Measurements from ENCODE around the gene UCKL1.

The UCKL1 gene

GRCh38 chr20:63958964-63959698 is 2.9 kb upstream of the UCKL1 start:
- no peak for DNase-seq

GRCh38 chr20:63958471-63958870 is 2.3 kb upstream of the UCKL1 start:
- no peak for DNase-seq

DNA sequence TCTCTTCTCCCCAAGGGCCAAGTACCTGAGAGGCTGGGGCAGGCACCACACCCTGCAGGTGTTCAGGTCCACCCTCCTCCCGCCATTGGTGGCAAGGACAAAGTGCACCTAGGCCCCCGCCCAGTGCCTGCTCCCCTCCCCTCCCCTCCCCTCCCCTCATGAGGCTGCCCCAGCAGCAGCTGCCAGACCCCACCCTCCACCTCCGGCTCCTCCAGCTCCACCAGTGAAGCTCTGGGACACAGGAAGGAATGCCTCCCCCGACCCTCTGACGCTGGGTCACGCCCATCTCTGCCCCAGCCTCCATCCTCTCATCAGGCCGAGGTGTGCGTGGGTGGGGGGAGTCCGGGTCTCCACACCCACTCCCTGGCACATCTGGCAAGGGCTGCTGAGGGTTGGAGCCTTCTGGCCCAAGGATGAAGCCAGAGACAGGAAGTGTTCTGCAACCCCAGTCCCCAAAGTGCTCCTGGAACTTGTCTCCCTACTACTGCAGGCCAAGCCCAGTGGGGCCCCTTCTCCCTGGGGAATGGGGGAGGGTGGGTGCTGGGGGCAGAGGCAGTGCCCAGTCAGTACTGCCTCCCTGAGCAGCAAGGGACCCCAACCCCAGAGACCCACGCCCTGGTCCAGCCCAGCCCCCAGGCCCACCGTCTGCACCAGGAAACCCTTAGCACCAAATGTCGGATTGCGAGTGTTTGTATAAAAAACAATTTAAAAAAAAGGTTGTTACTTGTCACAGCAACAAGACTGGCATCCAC is 1.6 kb upstream of the UCKL1 start:
- DNase-seq, result peak; percentile 94

DNA sequence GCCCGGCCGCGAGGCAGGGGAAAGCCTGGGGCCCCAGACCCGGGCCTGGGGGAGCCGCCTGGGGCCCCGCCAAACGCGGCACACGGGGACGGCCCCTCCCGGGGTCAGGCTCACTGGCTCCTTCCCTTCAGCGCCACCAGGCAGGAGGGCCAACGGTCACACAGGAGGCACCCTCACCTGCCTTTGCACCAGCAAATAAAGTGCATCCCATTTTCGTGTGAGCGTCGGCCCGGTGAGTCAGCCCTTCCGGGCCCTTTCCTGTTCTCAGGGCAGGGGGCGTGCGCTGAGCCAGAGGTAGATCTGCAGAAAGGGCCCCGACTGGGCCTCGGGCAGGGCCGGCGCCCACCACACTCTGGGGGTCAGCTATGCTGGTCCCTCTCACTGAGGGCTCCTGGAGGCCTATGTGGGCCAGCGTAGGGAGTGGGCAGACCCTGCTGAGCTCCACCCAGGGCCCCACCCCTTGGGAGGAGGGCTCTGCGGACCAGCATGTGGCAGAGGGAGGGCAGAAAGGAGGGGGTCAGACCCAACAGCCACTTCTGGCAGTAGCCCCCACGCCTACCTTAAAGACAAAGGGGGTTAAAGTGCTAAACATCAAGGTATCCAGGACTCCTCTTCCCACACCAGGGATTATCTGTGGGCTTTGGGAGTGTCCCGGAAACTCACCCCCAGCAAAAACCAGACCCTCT is 931 bp upstream of the UCKL1 start:
- DNase-seq, result peak; percentile 83

DNA sequence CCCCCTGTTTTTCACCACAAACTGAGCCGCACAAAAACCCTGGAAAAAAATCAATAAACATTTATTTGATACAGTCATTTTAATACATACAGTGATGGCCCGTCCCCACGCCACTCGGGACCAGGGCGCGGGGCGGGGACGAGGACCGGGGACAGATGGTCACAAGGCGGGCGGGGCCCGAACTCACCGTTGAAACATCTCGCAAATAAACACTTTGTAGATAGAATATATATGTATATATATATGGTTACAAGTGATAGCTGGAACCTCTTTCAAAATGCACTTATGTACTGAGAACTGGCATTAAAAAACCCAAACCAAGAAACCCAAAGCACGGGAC is 418 bp upstream of the UCKL1 start:
- no peak for DNase-seq

GRCh38 chr20:63955281-63955826 is 862 bp downstream of the UCKL1 start:
- DNase-seq, result no peak

DNA sequence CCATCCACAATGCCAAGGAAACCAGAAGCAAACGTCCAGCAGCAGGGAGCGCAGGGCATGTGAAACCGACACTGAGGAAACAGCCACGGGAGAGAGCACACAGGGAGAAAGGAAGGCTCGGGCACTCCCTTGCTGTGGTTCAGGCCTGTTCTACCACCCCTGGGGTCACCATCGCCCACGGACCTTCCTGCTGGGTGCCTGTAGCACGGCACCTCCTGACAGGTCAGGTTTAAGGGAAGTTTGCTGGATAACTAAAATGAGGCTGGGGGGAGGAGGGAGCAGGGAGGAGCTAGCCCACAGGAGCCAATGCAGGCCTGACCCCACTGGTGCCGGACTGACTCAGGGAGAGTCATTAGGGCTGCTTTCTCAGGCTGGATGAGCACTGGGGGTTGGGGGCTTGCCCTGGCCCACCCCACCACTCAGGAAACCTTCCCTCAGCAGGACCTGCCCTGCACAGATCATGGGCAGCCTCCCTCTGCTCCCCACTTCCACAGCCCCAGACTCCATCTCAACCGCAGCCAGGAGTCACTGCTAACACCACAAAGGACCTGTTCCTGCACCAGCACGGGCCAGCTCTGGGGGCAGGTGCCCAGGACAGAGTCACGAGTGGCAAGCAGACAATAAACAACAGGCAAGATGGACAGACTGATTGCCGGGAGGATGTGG is 2.3 kb downstream of the UCKL1 start:
- DNase-seq, result no peak

DNA sequence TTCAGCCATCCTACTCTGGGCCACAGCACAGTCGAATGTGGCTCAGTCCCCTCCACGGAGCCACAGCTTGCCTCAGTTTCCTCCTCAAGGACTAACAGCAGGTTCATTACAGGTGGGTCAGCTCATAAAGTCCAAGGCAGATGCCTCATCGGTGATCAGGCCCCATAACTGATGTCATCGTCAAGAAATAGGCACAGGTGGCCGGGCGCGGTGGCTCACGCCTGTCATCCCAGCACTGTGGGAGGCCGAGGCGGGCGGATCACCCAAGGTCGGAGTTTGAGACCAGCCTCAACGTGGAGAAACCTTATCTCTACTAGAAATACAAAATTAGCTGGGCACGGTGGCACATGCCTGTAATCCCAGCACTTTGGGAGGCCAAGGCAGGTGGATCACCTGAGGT is 3.4 kb downstream of the UCKL1 start:
- no peak for DNase-seq

DNA sequence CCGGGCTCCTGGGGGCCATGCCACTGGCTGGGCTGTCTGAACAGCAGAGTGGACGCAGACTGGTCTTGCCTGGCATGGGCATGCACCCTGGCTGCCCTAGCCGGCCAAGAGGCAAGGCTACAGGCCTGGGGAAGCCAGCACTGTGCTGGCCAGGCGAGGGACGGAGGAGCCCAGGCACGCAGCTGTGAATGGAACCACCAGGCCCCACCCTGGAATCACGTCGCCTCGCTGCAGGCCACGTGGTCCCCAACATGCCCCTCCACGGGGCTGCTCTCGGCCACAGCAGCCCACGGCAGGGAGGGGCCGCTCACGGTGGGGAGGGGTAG is 4.0 kb downstream of the UCKL1 start:
- no peak for DNase-seq

DNA sequence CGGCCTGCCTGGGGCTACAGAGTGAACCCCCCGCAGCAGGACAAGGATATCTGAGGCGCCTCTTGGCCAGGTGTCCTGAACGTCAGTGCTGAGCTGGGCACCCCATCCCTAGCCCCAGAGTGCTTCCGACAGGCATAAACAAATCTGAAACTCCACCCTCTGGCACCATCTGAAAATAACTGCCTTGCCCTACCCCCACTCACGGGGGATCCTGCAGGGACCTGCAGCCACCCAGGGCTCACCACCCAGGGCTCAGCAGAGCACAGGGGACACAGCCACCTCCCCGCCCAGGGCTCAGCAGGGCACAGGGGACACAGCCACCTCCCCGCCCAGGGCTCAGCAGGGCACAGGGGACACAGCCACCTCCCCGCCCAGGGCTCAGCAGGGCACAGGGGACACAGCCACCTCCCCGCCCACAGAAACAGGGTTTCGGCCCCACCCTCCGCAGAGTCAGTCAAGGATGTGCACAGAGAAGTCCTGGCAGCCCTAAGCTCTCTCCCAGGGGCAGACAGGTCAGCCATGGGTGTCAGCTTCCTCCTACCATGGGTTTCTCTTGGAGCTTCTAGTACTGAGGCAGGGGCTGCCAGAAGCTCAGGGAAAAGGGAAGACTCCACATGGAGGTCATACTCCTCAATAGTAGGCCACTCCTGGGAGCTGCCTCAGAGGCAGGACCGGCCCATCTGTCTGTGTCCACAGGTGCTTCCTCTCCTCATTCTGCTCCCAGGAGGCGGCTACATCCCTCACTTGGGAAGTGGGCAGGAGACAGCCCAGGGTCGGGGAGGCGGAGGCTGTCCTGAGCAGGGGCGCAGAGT is 4.6 kb downstream of the UCKL1 start:
- no peak for DNase-seq

DNA sequence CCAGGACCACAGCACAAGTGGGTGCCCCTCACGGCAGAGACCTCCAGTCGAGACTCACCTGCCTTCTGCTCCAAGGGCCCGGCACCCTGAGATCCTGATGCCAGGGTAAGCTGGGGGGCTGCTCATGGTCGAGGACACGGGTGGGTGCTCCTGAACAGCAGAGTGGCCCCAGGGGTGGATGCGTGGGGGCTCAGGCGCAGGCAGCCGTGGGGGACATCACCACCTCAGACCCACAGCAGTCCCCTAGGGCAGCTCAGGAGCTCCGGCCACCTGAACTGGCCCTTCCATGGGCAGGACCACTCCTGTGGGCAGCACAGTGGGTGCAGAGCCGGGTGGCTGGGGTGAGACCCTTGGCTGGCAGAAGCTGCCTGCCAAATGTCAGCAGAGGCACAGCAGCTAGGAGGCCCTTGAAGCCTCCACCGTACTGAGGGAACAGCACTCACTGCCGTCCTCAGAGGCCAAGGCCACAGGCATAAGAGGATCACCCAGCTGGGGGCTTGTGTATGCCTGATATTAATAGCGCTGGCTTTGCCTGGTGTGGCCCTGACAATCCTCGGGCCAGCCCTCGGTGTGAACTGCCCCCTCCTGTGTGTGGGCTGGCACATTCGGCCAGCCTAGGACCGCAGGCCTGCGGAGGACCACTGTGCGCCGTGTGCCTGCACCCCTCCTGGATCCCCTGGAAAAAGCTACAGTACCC is 5.4 kb downstream of the UCKL1 start:
- no peak for DNase-seq

- DNase-seq, result no peak
Measured at GRCh38 chr20:63947638-63948456, 8.4 kb downstream of the UCKL1 start.

- DNase-seq, result no peak
Measured at GRCh38 chr20:63946986-63947637, 9.1 kb downstream of the UCKL1 start.

- no peak for DNase-seq
Measured at GRCh38 chr20:63945921-63946920, 10.0 kb downstream of the UCKL1 start.

DNA sequence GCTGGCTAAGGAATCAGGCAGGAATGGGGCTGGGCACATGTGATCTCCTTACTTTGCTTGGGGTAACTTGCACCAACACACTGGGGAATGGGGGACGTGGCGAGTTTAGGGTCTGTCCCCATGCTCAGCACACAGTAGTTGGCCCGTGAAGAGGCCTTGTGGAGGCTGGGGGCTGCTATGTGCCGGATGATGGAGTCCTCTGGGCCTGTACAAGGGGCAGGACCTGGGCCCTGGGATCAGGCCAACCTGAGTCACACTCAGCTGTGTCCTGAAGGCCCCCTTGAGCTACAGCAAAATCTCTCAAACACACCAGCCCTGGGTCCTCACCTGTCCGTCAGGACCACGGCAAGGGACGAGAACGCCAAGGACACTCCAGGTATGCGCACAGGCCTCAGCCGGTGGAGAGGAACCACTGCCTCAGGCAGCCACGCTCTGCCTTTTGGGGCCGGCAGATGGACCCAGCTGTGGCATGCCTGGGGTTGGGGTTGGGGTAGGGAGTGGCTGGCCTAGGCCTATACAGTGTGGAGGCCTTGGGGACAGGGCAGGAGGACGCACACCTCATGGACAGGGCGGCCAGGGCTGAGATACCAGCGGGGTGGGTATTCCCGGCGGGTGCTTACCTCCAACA is 11.1 kb downstream of the UCKL1 start:
- no peak for DNase-seq

- DNase-seq, result no peak
Measured at GRCh38 chr20:63944078-63944941, 11.9 kb downstream of the UCKL1 start.

DNA sequence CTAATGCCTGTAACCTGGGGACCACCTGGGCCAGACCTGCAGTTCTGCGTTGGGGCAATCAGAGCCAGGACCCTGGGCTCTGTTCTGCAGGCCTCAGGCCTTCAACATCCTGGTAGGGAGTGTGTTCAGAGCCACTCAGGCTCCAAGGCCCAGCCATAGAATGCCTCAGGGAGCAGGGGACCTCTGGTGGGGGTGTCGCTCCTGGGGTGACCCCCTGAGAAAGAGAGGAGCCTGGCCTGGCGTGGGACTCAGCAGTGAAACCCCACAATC is 12.5 kb downstream of the UCKL1 start:
- DNase-seq, result no peak

All from NCI-H510A (cell line).